GM23248 (cell line): ENCODE measurements around the gene IL36B. TPM values are rescaled to one million over a fixed set of nuclear protein-coding genes. Genes with fewer than 3 reads are reported as not detected.

Source experiments
- DNase-seq: peaks from one replicate; pipeline ENCODE4 v3.0.0-alpha.2; 2015
- H2AFZ ChIP-seq: fragments of 200-600 bp; sonication (generic); 2 replicates; pipeline ENCODE4 v1.6.1; 2016; ENCODE audit warnings: antibody characterized with exemption
- H3F3A ChIP-seq: fragments of 200-600 bp; sonication (generic); 2 replicates; pipeline ENCODE4 v1.6.1; 2016; ENCODE audit warnings: mild to moderate bottlenecking, antibody characterized with exemption, mixed run types; ENCODE audit not compliant: insufficient read depth
- H3K27ac ChIP-seq: fragments of 200-600 bp; sonication (generic); 2 replicates; pipeline ENCODE4 v1.5.1; 2016; ENCODE audit warnings: mild to moderate bottlenecking
- H3K27me3 ChIP-seq: fragments of 200-600 bp; sonication (generic); replicated peaks from 2 replicates; pipeline ENCODE4 v1.6.1; 2016; ENCODE audit warnings: mild to moderate bottlenecking; ENCODE audit not compliant: insufficient read depth
- H3K36me3 ChIP-seq: fragments of 200-600 bp; sonication (generic); 2 replicates; pipeline ENCODE4 v1.6.1; 2016; ENCODE audit warnings: low read depth, mild to moderate bottlenecking
- H3K4me1 ChIP-seq: fragments of 200-600 bp; sonication (generic); 2 replicates; pipeline ENCODE4 v1.6.1; 2016; ENCODE audit warnings: mild to moderate bottlenecking; ENCODE audit not compliant: insufficient read depth
- H3K4me2 ChIP-seq: fragments of 200-600 bp; sonication (generic); one replicate; pipeline ENCODE4 v1.6.1; 2016; ENCODE audit warnings: mild to moderate bottlenecking; ENCODE audit not compliant: unreplicated experiment
- H3K4me3 ChIP-seq: fragments of 200-600 bp; sonication (generic); 2 replicates; pipeline ENCODE4 v1.5.1; 2016; ENCODE audit warnings: mild to moderate bottlenecking
- H3K79me2 ChIP-seq: fragments of 200-600 bp; sonication (generic); 2 replicates; pipeline ENCODE4 v1.6.1; 2016; ENCODE audit warnings: mild to moderate bottlenecking; ENCODE audit not compliant: insufficient read depth
- H3K9ac ChIP-seq: fragments of 200-600 bp; sonication (generic); 2 replicates; pipeline ENCODE4 v1.6.1; 2016; ENCODE audit warnings: mild to moderate bottlenecking
- H3K9me2 ChIP-seq: fragments of 200-600 bp; sonication (generic); 2 replicates; pipeline ENCODE4 v1.6.1; 2016; ENCODE audit warnings: mixed run types, mild to moderate bottlenecking, moderate library complexity; ENCODE audit not compliant: insufficient read depth
- H3K9me3 ChIP-seq: fragments of 200-600 bp; sonication (generic); one replicate; pipeline ENCODE4 v1.6.1; 2017; ENCODE audit warnings: low read depth
- H4K20me1 ChIP-seq: fragments of 200-600 bp; sonication (generic); 2 replicates; pipeline ENCODE4 v1.6.0; 2016; ENCODE audit not compliant: insufficient read depth
- EZH2 ChIP-seq: fragments of 200-600 bp; sonication (generic); IDR thresholded peaks from 2 replicates; pipeline ENCODE4 v1.6.1; 2018; ENCODE audit warnings: antibody characterized with exemption, mild to moderate bottlenecking; ENCODE audit not compliant: insufficient read depth, poor library complexity, severe bottlenecking
- EZH2phosphoT487 ChIP-seq: fragments of 200-600 bp; sonication (generic); IDR thresholded peaks from 2 replicates; pipeline ENCODE4 v1.6.1; 2018; ENCODE audit warnings: antibody characterized with exemption, moderate library complexity, mild to moderate bottlenecking, low read depth; ENCODE audit not compliant: insufficient read depth
- WGBS, 2 experiments: methylation state at CpG; one replicate each; pipeline ENCODE4 v1.1.6; 2015 to 2017; ENCODE audit warnings: low lambda C conversion rate in 2 of 2, low coverage in 1 of 2; ENCODE audit errors: missing lambda C conversion rate in 2 of 2; 5-methylcytosine and 5-hydroxymethylcytosine counted together
- in situ Hi-C: fragments of 300-500 bp; cut with MboI; formaldehyde crosslinking; loops from 2 replicates; pipeline ENCODE4 v1.15.0; 2020
- polyA plus RNA-seq: library from polyadenylated mRNA; unstranded; fragments of >200 nt; fragmentation: Nextera tagmentation; extraction: Ambion mirVana; gene quantifications from 2 replicates; pipeline ENCODE4 v1.2.1, GENCODE V29; 2016
- total RNA-seq: library from RNA; depleted of rRNA; stranded (reverse); fragments of >200 nt; shearing (Covaris generic); gene quantifications from 2 replicates; pipeline ENCODE4 v1.2.3, GENCODE V29; 2014

Gene IL36B
- total and polyA plus RNA-seq, 2 experiments from 2014 or later, result not detected

GRCh38 chr2:113025737-113026136, 26.9 kb downstream of the IL36B start:
- H3K36me3 ChIP-seq, result no peaks in the 10 kb centered on the region
- no peaks in the 10 kb centered on the region for H3F3A ChIP-seq
- no peaks in the 10 kb centered on the region for H3K9me2 ChIP-seq
- H4K20me1 ChIP-seq, result no peaks in the 10 kb centered on the region
- no peak for TF ChIP-seq EZH2phosphoT487
- H3K9me3 ChIP-seq, result no peaks in the 10 kb centered on the region
- 12 to 16% methylated on average over 2 of the region's 2 CpGs for WGBS, 2 experiments
- no peak overlapping the region for H3K4me3 ChIP-seq
- H2AFZ ChIP-seq, result no peak overlapping the region
- no peak overlapping the region for H3K9ac ChIP-seq
- peaks cover 89% of the 10 kb centered on the region for H3K27me3 ChIP-seq
- DNase-seq, result no peak
- H3K79me2 ChIP-seq, result no peaks in the 10 kb centered on the region
- in situ Hi-C loops, result no loop called here
- no peaks in the 10 kb centered on the region for H3K4me1 ChIP-seq
- no peak overlapping the region for H3K27ac ChIP-seq
- no peak overlapping the region for H3K4me2 ChIP-seq

GRCh38 chr2:113024764-113025163, 27.9 kb downstream of the IL36B start:
- H3K36me3 ChIP-seq, result no peaks in the 10 kb centered on the region
- WGBS, 2 experiments, result 34 to 37% methylated on average over 2 of the region's 2 CpGs
- H3K27ac ChIP-seq, result no peak overlapping the region

GRCh38 chr2:113021312-113021711, 31.4 kb downstream of the IL36B start:
- H3K4me2 ChIP-seq, result no peak overlapping the region
- DNase-seq, result no peak
- no peaks in the 10 kb centered on the region for H3F3A ChIP-seq
- 17% methylated on average over 4 of the region's 4 CpGs for WGBS, 2 experiments
- H3K4me3 ChIP-seq, result no peak overlapping the region
- no peaks in the 10 kb centered on the region for H4K20me1 ChIP-seq
- H3K9ac ChIP-seq, result no peak overlapping the region
- H3K79me2 ChIP-seq, result no peaks in the 10 kb centered on the region
- H3K36me3 ChIP-seq, result no peaks in the 10 kb centered on the region
- H3K9me3 ChIP-seq, result no peaks in the 10 kb centered on the region
- peaks cover 65% of the 10 kb centered on the region for H3K27me3 ChIP-seq
- H3K4me1 ChIP-seq, result no peaks in the 10 kb centered on the region
- H3K27ac ChIP-seq, result no peak overlapping the region
- no peak overlapping the region for H2AFZ ChIP-seq
- in situ Hi-C loops, result no loop called here
- TF ChIP-seq EZH2phosphoT487, result no peak
- no peak for TF ChIP-seq EZH2
- no peaks in the 10 kb centered on the region for H3K9me2 ChIP-seq

More at GRCh38 chr2:113024764-113025163, 27.9 kb downstream of the IL36B start:
- Histone ChIP-seq H3K4me1 (no peaks in the 10 kb centered on the region), H3F3A (no peaks in the 10 kb centered on the region), H3K27me3 (peaks cover 84% of the 10 kb centered on the region), H3K9ac (no peak overlapping the region), H3K4me2 (no peak overlapping the region), H3K9me2 (no peaks in the 10 kb centered on the region), H3K79me2 (no peaks in the 10 kb centered on the region), H4K20me1 (no peaks in the 10 kb centered on the region), H3K9me3 (no peaks in the 10 kb centered on the region), H3K4me3 (no peak overlapping the region), H2AFZ (no peak overlapping the region)
- in situ Hi-C loops, result no loop called here
- TF ChIP-seq EZH2phosphoT487, result no peak
- TF ChIP-seq EZH2, result no peak
- no peak for DNase-seq

- no peaks in the 10 kb centered on the region for H4K20me1 ChIP-seq
- no peak overlapping the region for H3K9ac ChIP-seq
- in situ Hi-C loops, result no loop called here
- no peaks in the 10 kb centered on the region for H3K9me3 ChIP-seq
- no peaks in the 10 kb centered on the region for H3K79me2 ChIP-seq
- H3K4me2 ChIP-seq, result no peak overlapping the region
- H3K27ac ChIP-seq, result no peak overlapping the region
- 22 to 36% methylated on average over 3 of the region's 3 CpGs for WGBS, 2 experiments
- H3K9me2 ChIP-seq, result no peaks in the 10 kb centered on the region
- no peaks in the 10 kb centered on the region for H3F3A ChIP-seq
- TF ChIP-seq EZH2phosphoT487 (no peak), EZH2 (no peak)
- H3K36me3 ChIP-seq, result no peaks in the 10 kb centered on the region
- no peak overlapping the region for H3K4me3 ChIP-seq
- H2AFZ ChIP-seq, result no peak overlapping the region
- DNase-seq, result no peak
- peaks cover 42% of the 10 kb centered on the region for H3K27me3 ChIP-seq
- no peaks in the 10 kb centered on the region for H3K4me1 ChIP-seq
These were observed 34.2 kb downstream of the IL36B start for GRCh38 chr2:113018509-113018908.

GRCh38 chr2:113015655-113016054, 37.0 kb downstream of the IL36B start:
- TF ChIP-seq EZH2phosphoT487 (no peak), EZH2 (no peak)
- Histone ChIP-seq H3K9ac (no peak overlapping the region), H3K79me2 (no peaks in the 10 kb centered on the region), H3K27me3 (peaks cover 22% of the 10 kb centered on the region; the same call in 1 of the 2 replicates), H2AFZ (no peak overlapping the region), H3K9me3 (no peaks in the 10 kb centered on the region), H3F3A (peaks cover 7% of the 10 kb centered on the region; the same call in 1 of the 2 replicates), H4K20me1 (no peaks in the 10 kb centered on the region), H3K4me3 (no peak overlapping the region), H3K9me2 (no peaks in the 10 kb centered on the region), H3K4me2 (no peak overlapping the region), H3K4me1 (peaks cover 7% of the 10 kb centered on the region; the same call in 1 of the 2 replicates), H3K36me3 (no peaks in the 10 kb centered on the region), H3K27ac (no peak overlapping the region)
- in situ Hi-C loops, result no loop called here
- 45 to 49% methylated on average over 2 of the region's 2 CpGs for WGBS, 2 experiments
- DNase-seq, result no peak
